Endothelial cell of umbilical vein (primary cell): ENCODE data around the gene AMIGO1. TPM values are rescaled to one million over a fixed set of nuclear protein-coding genes. Genes with fewer than 3 reads are reported as not detected.
A peak's percentile ranks its signal among the peaks of the same experiment; 100 is the strongest.

Experiments used
- BruUV-seq: library from RNA; stranded (reverse); fragments of 400-500 nt; replicated peaks from 2 replicates; lab custom pipeline; 2021; lab: Mats Ljungman, UMichigan
- CTCF ChIA-PET: fragments of 300-600, 350-600 bp; sonication (Branson Sonifier 250); formaldehyde crosslinking; loops from one replicate; lab custom pipeline; 2021; ENCODE audit warnings: antibody characterized with exemption, inconsistent platforms; lab: Charles Lee
- POLR2A ChIA-PET: fragments of 300-600, 350-600 bp; sonication (Branson Sonifier 250); formaldehyde crosslinking; loops from one replicate; lab custom pipeline; 2021; ENCODE audit warnings: antibody characterized with exemption, inconsistent platforms; lab: Charles Lee
- DNase-seq: peaks from one replicate; pipeline ENCODE4 v3.0.0-alpha.2; 2011; ENCODE audit warnings: low read depth, low spot score
- FAIRE-seq: peaks from 2 replicates; lab custom pipeline; 2011; peaks lifted over from hg19 to GRCh38; lab: Jason Lieb, UNC
- H2AFZ ChIP-seq: 2 replicates; pipeline ENCODE4 v1.6.0; 2012; ENCODE audit warnings: low read depth, low read length, control low read depth, inconsistent platforms
- H3K27ac ChIP-seq: 2 replicates; pipeline ENCODE4 v1.5.1; 2011; ENCODE audit warnings: low read depth, mild to moderate bottlenecking, control low read depth, low read length, moderate library complexity; ENCODE audit not compliant: insufficient read depth
- H3K27me3 ChIP-seq, 2 experiments: 2 replicates each; pipeline versions ENCODE4 v1.6.0 to v1.6.1; 2011; ENCODE audit warnings: low read length in 2 of 2, mixed read lengths in 1 of 2; ENCODE audit not compliant: control insufficient read depth in 2 of 2, insufficient read depth in 2 of 2
- H3K36me3 ChIP-seq, 2 experiments: 2 replicates in 1 of 2; 3 replicates in 1 of 2; pipeline ENCODE4 v1.5.1; 2011; ENCODE audit warnings: low read length in 2 of 2, mild to moderate bottlenecking in 1 of 2, moderate library complexity in 1 of 2; ENCODE audit not compliant: control insufficient read depth in 2 of 2, insufficient read depth in 2 of 2; ENCODE audit errors: extremely low read depth in 1 of 2
- H3K4me1 ChIP-seq: 3 replicates; pipeline ENCODE4 v1.5.1; 2011; ENCODE audit warnings: mild to moderate bottlenecking, low read length; ENCODE audit not compliant: control insufficient read depth, insufficient read depth; ENCODE audit errors: extremely low read depth
- H3K4me2 ChIP-seq: 2 replicates; pipeline ENCODE4 v1.6.1; 2011; ENCODE audit warnings: low read length, control low read depth, mixed read lengths; ENCODE audit not compliant: insufficient read depth
- H3K4me3 ChIP-seq, 3 experiments: fragments of 200-600 bp in 1 of 3; sonication (generic), shearing (Covaris generic) in 1 of 3; replicated peaks in 1 of 3; 2 replicates each; pipeline ENCODE4 v1.5.1; 2011 to 2016; ENCODE audit warnings: control low read depth in 3 of 3, low read length in 3 of 3, mild to moderate bottlenecking in 2 of 3, inconsistent platforms in 1 of 3, low read depth in 1 of 3, moderate library complexity in 1 of 3; ENCODE audit not compliant: insufficient read depth in 1 of 3
- H3K79me2 ChIP-seq: 2 replicates; pipeline ENCODE4 v1.6.0; 2012; ENCODE audit warnings: low read length, inconsistent platforms; ENCODE audit not compliant: control insufficient read depth, insufficient read depth
- H3K9ac ChIP-seq: replicated peaks from 2 replicates; pipeline ENCODE3; 2011; ENCODE audit warnings: low read length, control low read depth; ENCODE audit not compliant: insufficient read depth; ENCODE audit errors: extremely low read depth
- H3K9me1 ChIP-seq: replicated peaks from 3 replicates; pipeline ENCODE4 v1.6.0; 2011; ENCODE audit warnings: mild to moderate bottlenecking, low read length; ENCODE audit not compliant: control insufficient read depth, insufficient read depth; ENCODE audit errors: extremely low read depth
- H3K9me3 ChIP-seq: replicated peaks from 2 replicates; pipeline ENCODE4 v1.5.1; 2012; ENCODE audit warnings: low read length, inconsistent platforms; ENCODE audit not compliant: control insufficient read depth, insufficient read depth
- H4K20me1 ChIP-seq: replicated peaks from 2 replicates; pipeline ENCODE3; 2011; ENCODE audit warnings: mild to moderate bottlenecking, low read length; ENCODE audit not compliant: control insufficient read depth, insufficient read depth; ENCODE audit errors: extremely low read depth
- EZH2 ChIP-seq: IDR thresholded peaks from 2 replicates; pipeline ENCODE4 v1.6.1; 2012; ENCODE audit warnings: borderline replicate concordance, low read depth, mild to moderate bottlenecking, moderate library complexity, low read length, inconsistent platforms; ENCODE audit not compliant: severe bottlenecking
- GATA2 ChIP-seq: IDR thresholded peaks from 2 replicates; pipeline ENCODE4 v1.7.0; 2011; ENCODE audit warnings: low read depth, mild to moderate bottlenecking, moderate library complexity, mixed read lengths, low read length; ENCODE audit not compliant: insufficient read length, insufficient read depth
- JUN ChIP-seq: IDR thresholded peaks from 2 replicates; pipeline ENCODE4 v1.6.1; 2011; ENCODE audit warnings: borderline replicate concordance, low read depth; ENCODE audit not compliant: insufficient read length, insufficient read depth
- MYC ChIP-seq: IDR thresholded peaks from one replicate; pipeline ENCODE4 v1.6.1; 2011; ENCODE audit warnings: mild to moderate bottlenecking, low read depth, low read length
- POLR2A ChIP-seq: IDR thresholded peaks from 2 replicates; pipeline ENCODE4 v1.6.1; 2012; ENCODE audit warnings: low read depth, mild to moderate bottlenecking, control low read depth, low read length
- dilution Hi-C: fragments of 300-500 bp; cut with MboI; formaldehyde crosslinking; loops from one replicate; pipeline ENCODE4 v1.15.0; 2019; ENCODE audit warnings: low sequenced_read_pairs; ENCODE audit not compliant: extremely low pct_ligation_motif_present
- intact Hi-C: fragments of 100-400 bp; cut with micrococcal nuclease; formaldehyde crosslinking; loops from one replicate; pipeline ENCODE4 v1.10.0; 2022
- polyA plus RNA-seq, 4 experiments: library from polyadenylated mRNA; depleted of rRNA in 3 of 4; stranded (reverse) in 3 of 4; unstranded in 1 of 4; fragments of >200 nt; gene quantifications; 2 replicates each; pipeline versions ENCODE4 v1.2.1 to v1.2.3, GENCODE V29; 2011 to 2012; ENCODE audit warnings: missing spikeins in 1 of 4
- total RNA-seq: library from RNA; stranded (reverse); gene quantifications from 2 replicates; pipeline ENCODE4 v1.2.3, GENCODE V29; 2021
- TF ChIP-seq, protein P1 (sequence below): IDR thresholded peaks from 2 replicates; pipeline ENCODE4 v1.6.1; 2011; ENCODE audit not compliant: insufficient read depth, insufficient read length

The AMIGO1 gene
- total and polyA plus RNA-seq, 2 donors (not counting 3 experiments of a cell fraction or from before 2014, with no cell fraction given), result 0.80 to 0.88 TPM

DNA sequence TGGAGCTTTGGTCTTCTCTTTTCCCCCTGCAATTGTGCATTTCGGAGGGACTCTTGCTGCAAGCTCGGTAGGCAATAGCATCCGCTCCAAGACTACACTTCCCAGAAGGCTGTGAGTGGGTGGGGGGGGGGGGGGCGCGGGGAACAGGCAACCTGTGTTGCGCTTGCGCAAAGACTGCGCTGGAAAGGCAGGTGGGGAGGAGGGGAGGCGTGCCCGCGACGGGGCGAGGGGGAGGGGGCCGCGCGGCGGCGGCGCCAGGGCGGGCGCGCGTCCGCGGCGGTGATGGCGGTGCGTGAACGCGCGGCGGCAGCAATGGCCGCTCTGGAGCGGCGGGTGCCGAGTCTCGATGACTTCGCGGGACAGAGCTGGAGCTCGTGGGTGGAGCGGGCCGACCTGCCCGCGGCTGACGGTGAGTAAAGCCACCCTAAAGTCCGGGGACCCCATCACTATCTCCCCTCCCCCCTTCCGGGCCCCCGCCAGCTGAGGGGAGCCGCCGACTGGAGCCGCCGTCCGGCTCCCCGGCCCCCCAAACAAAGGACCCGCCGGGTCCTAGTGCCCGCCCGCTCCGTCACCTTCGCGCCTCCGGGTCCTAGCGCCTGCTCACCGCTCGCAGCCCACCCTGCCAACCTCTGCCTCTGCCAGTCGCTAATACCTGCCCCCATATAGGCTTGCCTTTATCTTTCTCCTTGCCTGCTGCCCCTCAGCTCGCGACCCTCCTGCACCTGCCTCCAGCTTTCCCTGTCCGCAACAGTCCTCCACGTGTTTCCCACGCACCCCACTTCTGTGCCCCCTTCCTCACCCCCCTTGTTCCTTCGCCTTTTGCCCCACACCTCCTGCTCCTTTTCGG is 25.6 kb downstream of the AMIGO1 start, which contains the start of gene ATXN7L2:
TSS of gene ATXN7L2 (plus strand) at position 234 of the 847 bp plus-strand sequence. CDS start at position 283, 49 bp downstream.
- FAIRE-seq (peak; percentile 87), DNase-seq (peak; percentile 92)
- H3K4me1 ChIP-seq, result peaks cover 14% of the 10 kb centered on the region
- no peaks in the 10 kb centered on the region for H3K9me1 ChIP-seq
- H3K4me3 ChIP-seq, result peak within 1 kb of the TSS; percentile 66 to 76 (median 69)
- H4K20me1 ChIP-seq, result no peaks in the 10 kb centered on the region
- peaks cover 18 to 21% of the 10 kb centered on the region in 2 experiments for H3K27me3 ChIP-seq
- no peak for TF ChIP-seq JUN
- TF ChIP-seq, protein P1, sequence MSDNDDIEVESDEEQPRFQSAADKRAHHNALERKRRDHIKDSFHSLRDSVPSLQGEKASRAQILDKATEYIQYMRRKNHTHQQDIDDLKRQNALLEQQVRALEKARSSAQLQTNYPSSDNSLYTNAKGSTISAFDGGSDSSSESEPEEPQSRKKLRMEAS, result peak; percentile 6
- TF ChIP-seq POLR2A, result peak; percentile 94
- TF ChIP-seq GATA2, result no peak
- TF ChIP-seq MYC, result peak; percentile 13
- no peak for TF ChIP-seq EZH2
- H3K27ac ChIP-seq, result peak within 1 kb of the TSS; percentile 83
- H2AFZ ChIP-seq, result peak within 1 kb of the TSS; percentile 99
- intact Hi-C loops, result loop anchor here (1.0 to 10.0 kb wide), 6 partner anchors 10 to 281 kb away; partner anchors contain the start of genes AMPD2, CYB561D1, EPS8L3 and GNAT2
- BruUV-seq, result no TSS peak
- H3K9ac ChIP-seq, result peak within 1 kb of the TSS; percentile 93
- H3K4me2 ChIP-seq, result peak within 1 kb of the TSS; percentile 92
- no peaks in the 10 kb centered on the region for H3K9me3 ChIP-seq
- H3K36me3 ChIP-seq, result peaks cover 0 to 2% of the 10 kb centered on the region in 2 experiments
- no peaks in the 10 kb centered on the region for H3K79me2 ChIP-seq
- CTCF ChIA-PET, result interaction anchor here (0.7 to 3.4 kb wide), 4 partner anchors 9 to 59 kb away, joined by 5 to 27 read pairs (median 14); partner anchors contain the start of gene CYB561D1
- dilution Hi-C loops, result no loop called here
- POLR2A ChIA-PET, result interaction anchor here (0.7 to 1.2 kb wide), 5 partner anchors 10 to 286 kb away, joined by 3 to 6 read pairs (median 3); partner anchors contain the start of gene CYB561D1
